GM21528 (cell line): ENCODE data around the gene STRN4.
"Not testable (repeated sequence)": the region's sequence is repeated elsewhere in the genome, so short reads cannot be mapped to it uniquely, and the experiment has no call there.

ENCODE experiments used
- ATAC-seq: cut with Tn5 transposase; IDR thresholded peaks from one replicate; pipeline ENCODE4 v1.9.1; 2021; ENCODE audit warnings: mild to moderate bottlenecking, moderate library complexity; ENCODE audit not compliant: unreplicated experiment, low FRiP score

The STRN4 gene

GRCh38 chr19:46716672-46717033, 29.6 kb downstream of the STRN4 start:
- no peak for ATAC-seq

DNA sequence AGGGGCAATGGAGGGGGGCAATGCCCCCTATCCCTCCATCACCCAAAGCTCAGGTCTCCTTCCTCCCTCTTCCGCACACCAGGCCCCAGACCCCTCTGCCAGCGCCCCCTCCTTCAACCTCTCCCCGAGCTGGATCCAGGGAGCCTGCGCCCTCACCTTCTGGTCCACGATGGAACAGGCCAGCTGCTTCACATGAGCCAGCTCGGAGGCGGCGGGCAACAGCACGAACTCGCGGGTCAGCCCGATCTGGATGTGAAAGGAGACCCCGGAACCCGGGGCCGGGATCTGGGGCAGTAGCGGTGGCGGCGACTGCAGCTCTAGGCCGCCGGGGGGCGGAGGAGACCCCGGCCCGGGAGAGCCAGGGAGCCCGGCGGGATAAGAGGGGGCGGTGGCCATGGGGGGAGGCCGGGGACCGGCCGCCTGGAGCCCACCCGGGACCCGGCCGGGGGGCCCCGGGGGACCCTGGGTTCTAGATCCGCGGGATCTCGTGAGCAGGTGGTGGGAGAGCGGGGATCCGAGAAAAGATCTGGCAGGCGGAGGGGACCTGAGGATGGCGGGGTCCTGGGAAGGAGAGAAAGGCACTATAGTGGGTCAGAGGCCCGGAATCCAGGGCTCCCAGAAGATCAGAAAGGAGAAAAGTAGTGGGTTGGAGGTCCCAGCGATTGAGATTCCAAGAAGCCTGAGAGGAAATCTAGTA, 30.1 kb downstream of the STRN4 start:
- ATAC-seq, result no peak

- ATAC-seq, result no peak
Measured at GRCh38 chr19:46715620-46715974, 30.7 kb downstream of the STRN4 start.

- no peak for ATAC-seq
Measured at GRCh38 chr19:46714444-46715106, 31.7 kb downstream of the STRN4 start.

DNA sequence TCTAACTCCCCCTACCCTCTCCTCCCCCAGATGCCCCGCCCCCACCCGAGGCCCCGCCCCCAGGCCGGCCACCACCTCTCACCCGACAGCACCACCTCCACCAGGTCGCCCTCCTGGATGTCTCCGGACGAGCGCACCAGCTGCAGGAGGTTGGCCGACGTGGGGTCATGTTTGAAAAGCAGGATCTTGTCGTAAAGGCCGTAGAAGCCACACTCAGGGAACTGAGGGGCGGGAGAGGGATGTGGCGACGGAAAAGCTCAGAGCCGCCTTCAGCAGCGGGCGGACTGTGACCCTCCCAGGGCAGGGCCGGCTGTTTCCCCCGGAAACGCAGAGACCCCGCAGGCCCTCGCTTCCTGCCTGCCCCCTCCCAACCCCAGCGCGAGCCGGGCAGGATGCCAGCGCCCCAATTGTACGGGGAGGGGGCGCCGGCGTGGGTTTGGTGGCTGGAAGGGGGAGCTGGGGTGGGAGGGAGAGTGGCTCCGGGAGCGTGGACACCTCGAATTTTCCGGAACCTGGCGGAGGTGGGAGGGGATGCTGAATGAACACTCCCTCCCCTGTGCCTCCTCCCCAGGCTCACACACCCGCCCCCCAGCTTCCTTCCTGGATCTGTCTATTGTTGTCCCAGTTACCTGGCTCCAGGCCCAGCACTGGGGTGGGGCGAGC, 32.3 kb downstream of the STRN4 start:
- no peak for ATAC-seq

GRCh38 chr19:46712768-46713338, 33.4 kb downstream of the STRN4 start:
- not testable (repeated sequence) for ATAC-seq

GRCh38 chr19:46710687-46711086, 35.6 kb downstream of the STRN4 start:
- ATAC-seq, result no peak

DNA sequence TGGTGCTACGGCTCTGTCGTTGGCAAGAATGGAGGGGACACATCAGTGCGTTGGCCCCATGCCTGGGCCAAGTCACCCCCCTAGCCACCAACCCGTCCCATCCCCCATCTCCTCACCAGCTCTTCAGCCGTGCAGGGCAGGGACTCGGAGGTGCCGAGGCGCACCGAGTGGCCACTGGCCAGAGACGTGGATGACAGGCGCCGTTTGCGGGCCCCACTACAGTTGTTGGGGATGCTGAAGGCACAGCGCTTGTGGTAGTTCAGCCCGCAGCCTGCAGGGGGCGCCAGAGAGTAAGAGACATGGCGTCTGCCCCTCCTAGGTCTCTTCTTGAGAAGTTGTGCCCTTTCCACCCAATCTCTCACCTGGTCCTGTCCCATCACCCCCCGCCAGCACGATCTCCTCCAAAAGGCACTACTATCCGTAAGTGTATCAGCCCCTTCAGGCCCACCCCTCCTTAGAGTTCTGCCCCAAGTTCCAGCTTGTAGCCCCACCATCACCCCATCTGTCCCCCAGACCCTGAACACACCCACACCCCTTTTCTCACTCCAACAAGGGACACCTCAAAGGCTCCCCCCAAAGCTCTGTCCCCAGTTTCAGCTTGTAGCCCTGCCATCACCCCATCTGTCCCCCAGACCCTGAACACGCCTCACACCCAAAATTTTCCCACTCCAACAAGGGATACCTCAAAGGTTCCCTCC, 41.7 kb downstream of the STRN4 start:
- no peak for ATAC-seq

GRCh38 chr19:46700704-46701103, 45.5 kb downstream of the STRN4 start:
- ATAC-seq, result no peak

- no peak for ATAC-seq
Measured at GRCh38 chr19:46698395-46699321, 47.6 kb downstream of the STRN4 start.

GRCh38 chr19:46697204-46697960, 48.9 kb downstream of the STRN4 start:
- ATAC-seq, result no peak

DNA sequence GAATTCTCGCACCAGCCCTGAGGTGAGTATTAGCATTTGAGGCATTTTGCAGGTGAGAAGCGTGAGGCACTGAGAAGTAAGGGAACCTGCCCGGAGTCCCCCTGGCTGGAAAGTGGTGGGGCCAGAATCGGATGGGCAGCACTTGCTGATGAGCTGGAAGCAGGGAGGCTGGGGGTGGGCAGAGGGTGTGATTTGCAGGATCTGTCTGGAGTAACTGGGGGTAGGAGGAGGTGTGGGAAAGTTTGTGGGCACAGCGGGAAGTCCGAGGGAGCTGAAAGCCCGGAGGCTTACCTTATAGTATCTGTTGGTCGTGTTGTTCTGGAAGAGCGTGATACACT, 49.4 kb downstream of the STRN4 start:
- ATAC-seq, result no peak

GRCh38 chr19:46696052-46696451, 50.2 kb downstream of the STRN4 start:
- no peak for ATAC-seq

DNA sequence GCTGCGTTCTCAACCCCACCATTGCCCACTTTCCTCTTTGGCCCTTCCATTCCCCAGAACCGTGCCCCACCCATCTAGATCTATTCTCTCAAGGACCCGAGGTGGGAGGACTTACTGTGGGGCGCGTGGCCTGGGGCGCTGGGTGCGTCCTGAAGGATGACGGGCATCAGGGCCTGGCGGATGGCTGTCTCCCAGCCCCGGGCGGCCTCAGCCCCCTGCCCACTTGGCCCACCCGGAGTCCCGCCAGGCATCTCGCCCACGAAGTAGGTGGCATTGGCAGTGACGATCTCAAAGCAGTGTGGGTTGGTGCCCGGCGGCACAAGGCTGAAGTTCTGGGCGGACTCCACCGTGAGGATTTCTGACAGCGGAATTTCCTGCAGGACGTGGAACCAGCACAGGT, 52.5 kb downstream of the STRN4 start:
- ATAC-seq, result no peak

DNA sequence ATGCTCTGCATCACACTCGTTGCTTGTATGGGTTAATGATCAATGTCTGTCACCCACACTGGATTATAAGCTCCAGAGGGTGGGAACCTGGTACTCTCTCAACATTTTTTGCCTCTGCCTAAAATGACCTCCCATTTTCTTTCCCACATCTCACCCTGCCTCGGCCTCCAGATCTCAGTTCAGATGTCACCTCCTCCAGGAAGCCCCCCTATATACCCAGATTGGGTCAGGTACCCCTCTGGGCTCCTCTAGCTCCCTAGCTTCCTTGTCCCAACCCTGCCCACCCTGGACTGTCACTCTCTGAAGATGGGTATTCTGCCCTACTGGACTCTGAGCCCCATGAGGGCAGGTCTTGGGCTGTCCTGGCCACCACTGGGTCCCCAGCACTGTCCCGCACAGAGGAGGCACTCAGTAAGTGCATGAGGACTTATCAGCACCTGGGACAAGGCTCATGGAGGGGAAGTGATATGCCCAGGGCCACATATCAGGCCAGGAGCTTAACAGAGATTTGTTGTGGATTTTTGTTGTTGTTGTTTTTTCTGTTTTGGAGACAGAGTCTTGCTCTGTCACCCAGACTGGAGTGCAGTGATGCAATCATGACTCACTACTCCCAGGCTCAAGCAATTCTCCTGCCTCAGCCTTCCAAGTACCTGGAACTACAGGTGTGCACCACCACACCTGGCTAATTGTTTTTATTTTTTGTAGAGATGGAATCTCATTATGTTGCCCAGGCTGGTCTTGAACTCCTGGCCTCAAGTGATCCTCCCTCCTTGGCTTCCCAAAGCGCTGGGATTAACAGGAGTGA, 53.1 kb downstream of the STRN4 start:
- ATAC-seq, result no peak

GRCh38 chr19:46691948-46692347, 54.3 kb downstream of the STRN4 start:
- ATAC-seq, result no peak

DNA sequence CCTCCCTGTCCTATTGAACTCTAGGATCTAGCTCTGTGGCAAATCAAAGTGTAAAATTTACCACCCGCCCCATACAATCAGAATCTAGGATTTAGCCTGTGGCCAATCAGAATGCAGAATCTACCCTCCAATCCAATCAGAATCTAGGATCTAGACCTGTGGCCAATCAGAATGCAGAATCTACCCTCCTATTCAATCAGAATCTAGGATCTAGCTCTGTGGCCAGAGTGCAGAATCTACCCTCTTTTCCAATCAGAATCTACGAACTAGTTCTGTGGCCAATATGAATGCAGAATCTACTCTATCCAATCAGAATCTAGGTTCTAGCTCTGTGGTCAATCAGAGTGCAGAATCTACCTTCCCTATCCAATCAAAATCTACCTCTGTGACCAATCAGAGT, 55.1 kb downstream of the STRN4 start:
- ATAC-seq, result no peak

DNA sequence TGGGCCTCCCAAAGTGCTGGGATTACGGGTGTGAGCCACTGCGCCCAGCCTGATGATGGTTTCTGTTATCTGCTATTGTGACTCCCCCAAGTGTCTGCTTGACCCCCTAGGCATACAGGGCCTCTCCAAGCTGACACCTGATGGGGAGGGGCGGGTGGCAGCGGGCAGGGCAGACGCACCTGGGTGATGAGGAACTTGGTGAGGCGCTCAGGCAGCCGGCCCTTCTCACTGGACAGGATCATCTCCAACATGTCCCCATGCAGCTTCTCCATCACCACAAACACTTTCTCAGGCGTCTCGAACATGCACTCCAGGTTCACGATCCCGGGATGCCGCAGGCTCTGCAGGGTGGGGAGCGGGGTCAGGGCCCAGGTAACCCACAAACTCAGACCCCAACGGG, 56.9 kb downstream of the STRN4 start:
- no peak for ATAC-seq
